ENCODE results near the gene ERC2. TPM values are rescaled to one million over a fixed set of nuclear protein-coding genes. Genes with fewer than 3 reads are reported as not detected.

Gene ERC2
- total and polyA plus RNA-seq, 12 donors, result 0.22 to 4.2 (median 1.7) TPM

GRCh38 chr3:55897573-55898224, 570.6 kb downstream of the ERC2 start:
- ATAC-seq (no peak), DNase-seq (no peak)
- H3K4me3 ChIP-seq, result no peak overlapping the region
- H3K27ac ChIP-seq, result no peak overlapping the region
- no peaks in the 10 kb centered on the region for H3K9me3 ChIP-seq
- WGBS, 2 donors, result 51 to 58% methylated on average over 4 of the region's 4 CpGs
- no peaks in the 10 kb centered on the region for H3K4me1 ChIP-seq
- peaks cover 0 to 49% (median 7%) of the 10 kb centered on the region in 7 donors for H3K27me3 ChIP-seq
- TF ChIP-seq CTCF (IDR thresholded peaks at IDR 0.05), result no peak
- H3K36me3 ChIP-seq, result no peaks in the 10 kb centered on the region
- intact Hi-C loops (cut with DNase I), result no loop called here

- no peaks in the 10 kb centered on the region for H3K4me1 ChIP-seq
- no peak for TF ChIP-seq CTCF (IDR thresholded peaks at IDR 0.05)
- ATAC-seq (no peak), DNase-seq (no peak)
- no peaks in the 10 kb centered on the region for H3K9me3 ChIP-seq
- H3K4me3 ChIP-seq, result no peak overlapping the region
- H3K27me3 ChIP-seq, result peaks cover 0 to 43% (median 7%) of the 10 kb centered on the region in 7 donors
- intact Hi-C loops (cut with DNase I), result no loop called here
- WGBS, 2 donors, result 74 to 93% methylated on average over 5 of the region's 5 CpGs
- H3K27ac ChIP-seq, result no peak overlapping the region
- no peaks in the 10 kb centered on the region for H3K36me3 ChIP-seq
Measured at GRCh38 chr3:55895897-55896566, 572.2 kb downstream of the ERC2 start.

GRCh38 chr3:55894605-55895004, 573.7 kb downstream of the ERC2 start:
- no peaks in the 10 kb centered on the region for H3K4me1 ChIP-seq
- intact Hi-C loops (cut with DNase I), result no loop called here
- ATAC-seq (no peak), DNase-seq (no peak)
- no peaks in the 10 kb centered on the region for H3K36me3 ChIP-seq
- H3K4me3 ChIP-seq, result no peak overlapping the region
- H3K9me3 ChIP-seq, result no peaks in the 10 kb centered on the region
- 74 to 81% methylated on average over 2 of the region's 2 CpGs for WGBS, 2 donors
- H3K27me3 ChIP-seq, result peaks cover 0 to 42% (median 7%) of the 10 kb centered on the region in 7 donors
- H3K27ac ChIP-seq, result no peak overlapping the region
- TF ChIP-seq CTCF (IDR thresholded peaks at IDR 0.05), result no peak

- TF ChIP-seq CTCF (IDR thresholded peaks at IDR 0.05), result no peak
- Histone ChIP-seq H3K27ac (no peak overlapping the region), H3K36me3 (no peaks in the 10 kb centered on the region), H3K27me3 (peaks cover 0 to 37% (median 7%) of the 10 kb centered on the region in 7 donors), H3K9me3 (no peaks in the 10 kb centered on the region), H3K4me3 (no peak overlapping the region), H3K4me1 (no peaks in the 10 kb centered on the region)
- DNase-seq, result no peak
- ATAC-seq, result no peak
- intact Hi-C loops (cut with DNase I), result no loop called here
- 68 to 86% methylated on average over 4 of the region's 4 CpGs for WGBS, 2 donors
Measured at GRCh38 chr3:55893045-55893664, 575.1 kb downstream of the ERC2 start.

Data from heart right ventricle (tissue), 16 donors.